ENCODE data around the gene TBX1.

DNA sequence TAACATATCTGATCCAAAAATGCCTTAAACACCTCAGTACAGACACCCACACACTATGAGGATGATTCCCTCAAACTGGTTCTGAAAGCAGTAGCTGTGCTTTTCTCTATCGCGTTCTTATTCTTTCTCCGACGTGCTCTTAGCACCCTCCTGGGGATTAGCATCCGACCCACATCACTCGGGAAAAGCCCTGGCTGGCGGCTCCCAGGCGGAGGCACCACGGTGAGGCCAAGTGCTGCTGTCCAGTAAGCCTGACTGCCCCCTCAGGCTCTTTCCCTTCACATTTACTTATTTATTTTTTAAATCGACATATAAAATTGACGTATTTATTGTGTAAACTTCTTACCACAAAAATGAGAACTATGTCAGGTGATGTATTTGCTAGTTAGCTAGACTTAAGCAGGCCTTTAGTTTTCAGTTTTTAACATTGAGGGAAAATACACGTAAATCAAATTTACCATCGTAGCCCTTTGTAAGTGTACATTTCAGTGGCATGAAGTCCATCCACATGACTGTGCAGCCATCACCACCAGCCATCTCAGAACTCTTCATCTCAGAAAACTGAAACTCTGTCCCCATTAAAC is 19.2 kb downstream of the TBX1 start:
- TF ChIP-seq POLR2A (IDR thresholded peaks at IDR 0.05; ENCODE audit: extremely low read depth, insufficient read length), result no peak
- TF ChIP-seq, protein P1, sequence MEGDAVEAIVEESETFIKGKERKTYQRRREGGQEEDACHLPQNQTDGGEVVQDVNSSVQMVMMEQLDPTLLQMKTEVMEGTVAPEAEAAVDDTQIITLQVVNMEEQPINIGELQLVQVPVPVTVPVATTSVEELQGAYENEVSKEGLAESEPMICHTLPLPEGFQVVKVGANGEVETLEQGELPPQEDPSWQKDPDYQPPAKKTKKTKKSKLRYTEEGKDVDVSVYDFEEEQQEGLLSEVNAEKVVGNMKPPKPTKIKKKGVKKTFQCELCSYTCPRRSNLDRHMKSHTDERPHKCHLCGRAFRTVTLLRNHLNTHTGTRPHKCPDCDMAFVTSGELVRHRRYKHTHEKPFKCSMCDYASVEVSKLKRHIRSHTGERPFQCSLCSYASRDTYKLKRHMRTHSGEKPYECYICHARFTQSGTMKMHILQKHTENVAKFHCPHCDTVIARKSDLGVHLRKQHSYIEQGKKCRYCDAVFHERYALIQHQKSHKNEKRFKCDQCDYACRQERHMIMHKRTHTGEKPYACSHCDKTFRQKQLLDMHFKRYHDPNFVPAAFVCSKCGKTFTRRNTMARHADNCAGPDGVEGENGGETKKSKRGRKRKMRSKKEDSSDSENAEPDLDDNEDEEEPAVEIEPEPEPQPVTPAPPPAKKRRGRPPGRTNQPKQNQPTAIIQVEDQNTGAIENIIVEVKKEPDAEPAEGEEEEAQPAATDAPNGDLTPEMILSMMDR (IDR thresholded peaks at IDR 0.05; ENCODE audit: low read depth, low read length), result no peak

Data from NB4 (cell line).